NCI-H187 (cell line): ENCODE data around the gene TRMU.
"Not testable (repeated sequence)": the region's sequence is repeated elsewhere in the genome, so short reads cannot be mapped to it uniquely, and the experiment has no call there.

Experiments
- DNase-seq, 2 experiments: peaks; one replicate each; lab custom pipeline; 2025; lab: John Stamatoyannopoulos, UW

The TRMU gene

DNA sequence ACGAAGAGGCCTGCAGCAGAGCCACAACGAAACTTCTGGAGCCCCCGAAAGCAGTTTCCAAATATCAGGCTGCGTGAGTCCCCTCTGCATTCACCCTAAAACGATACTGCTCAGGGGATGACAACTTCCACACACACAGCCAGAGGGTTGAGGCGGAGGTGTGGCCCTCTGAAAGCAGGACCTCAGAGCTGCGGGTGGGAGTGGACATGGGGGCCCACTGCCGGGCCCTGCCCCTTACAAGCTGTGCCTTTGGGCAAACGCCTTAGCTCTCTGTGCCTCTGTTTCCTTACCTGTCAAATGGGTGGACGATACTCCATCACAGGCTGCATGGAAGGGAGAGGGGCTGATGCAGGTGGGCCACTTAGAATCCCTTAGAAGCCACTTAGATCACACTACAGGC lies 53.1 kb downstream of the TRMU start:
- no peak for DNase-seq

DNA sequence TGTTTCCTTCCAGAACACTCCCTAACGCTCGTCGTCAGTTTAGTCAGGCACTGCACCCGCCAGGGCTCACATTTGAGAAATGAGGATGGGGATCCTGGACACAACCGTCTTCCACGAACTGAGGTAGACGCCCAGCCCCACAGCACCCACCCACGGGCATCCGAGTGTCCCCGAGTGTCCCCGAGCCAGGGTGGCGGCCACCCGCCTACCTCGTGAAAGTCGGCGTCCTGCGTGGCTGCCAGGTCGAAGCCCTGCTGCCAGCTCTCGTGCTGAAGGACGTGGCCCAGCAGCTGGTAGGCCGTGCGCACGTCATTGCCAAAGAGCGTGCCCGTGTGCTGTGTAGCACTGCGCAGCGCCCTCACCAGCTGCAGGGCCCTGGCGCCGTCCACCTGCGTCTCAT lies 53.6 kb downstream of the TRMU start:
- no peak for DNase-seq

DNA sequence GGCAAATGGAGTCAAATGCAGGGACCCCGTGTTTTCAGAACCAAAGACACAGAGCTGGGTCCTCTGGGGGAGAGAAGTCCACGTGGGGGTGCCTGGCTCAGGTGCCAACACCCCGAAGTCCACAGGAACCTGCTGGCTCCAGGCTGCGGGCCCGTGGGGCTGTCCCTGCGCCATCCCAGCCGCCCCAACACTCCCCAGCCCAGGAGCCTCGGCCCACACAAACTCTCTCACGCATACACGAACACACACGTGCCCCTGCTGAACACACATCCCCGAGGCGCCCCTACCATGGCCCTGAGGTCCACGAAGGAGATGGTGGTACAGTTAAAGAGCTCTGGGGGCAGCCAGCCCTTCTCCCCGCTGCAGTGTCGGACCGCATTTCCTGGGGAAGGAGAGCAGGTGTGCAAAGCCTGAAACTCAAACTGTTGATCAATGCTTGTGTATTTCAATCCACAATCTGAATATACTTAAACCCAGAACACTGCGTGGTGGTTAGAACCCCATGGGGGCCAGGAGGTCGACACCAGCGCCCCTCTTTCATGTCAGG lies 54.7 kb downstream of the TRMU start:
- no peak for DNase-seq

DNA sequence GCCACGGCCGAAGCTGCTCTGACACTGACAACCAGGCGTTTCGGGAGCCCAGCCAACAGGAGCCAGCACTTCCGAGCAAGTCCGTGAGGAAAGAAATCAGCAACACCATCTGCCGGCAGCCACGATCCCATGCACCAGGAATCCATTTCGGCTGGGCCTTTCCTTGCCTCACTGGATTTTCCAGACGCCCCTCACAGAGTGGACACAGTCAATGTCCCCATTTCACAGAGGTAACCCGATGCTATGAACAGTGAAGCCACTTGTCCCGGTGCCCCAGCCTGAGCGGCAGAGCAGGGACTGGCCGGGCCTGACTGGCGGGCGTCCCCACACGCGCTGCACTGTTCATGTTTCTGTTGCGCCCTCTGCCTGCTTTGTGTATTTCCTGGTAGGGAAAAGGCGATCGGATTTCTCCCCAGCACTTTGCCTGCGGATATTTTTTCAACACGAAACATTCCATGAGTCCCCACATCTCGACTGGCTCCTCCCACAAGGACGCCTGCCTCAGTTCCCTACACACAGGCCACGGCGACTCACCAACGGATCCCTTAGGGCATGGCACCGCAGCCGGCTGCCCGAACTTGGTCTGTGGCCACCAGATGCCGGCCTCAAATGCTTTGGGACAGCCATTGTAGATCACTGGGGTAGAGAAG lies 55.3 kb downstream of the TRMU start:
- DNase-seq, result no peak

DNA sequence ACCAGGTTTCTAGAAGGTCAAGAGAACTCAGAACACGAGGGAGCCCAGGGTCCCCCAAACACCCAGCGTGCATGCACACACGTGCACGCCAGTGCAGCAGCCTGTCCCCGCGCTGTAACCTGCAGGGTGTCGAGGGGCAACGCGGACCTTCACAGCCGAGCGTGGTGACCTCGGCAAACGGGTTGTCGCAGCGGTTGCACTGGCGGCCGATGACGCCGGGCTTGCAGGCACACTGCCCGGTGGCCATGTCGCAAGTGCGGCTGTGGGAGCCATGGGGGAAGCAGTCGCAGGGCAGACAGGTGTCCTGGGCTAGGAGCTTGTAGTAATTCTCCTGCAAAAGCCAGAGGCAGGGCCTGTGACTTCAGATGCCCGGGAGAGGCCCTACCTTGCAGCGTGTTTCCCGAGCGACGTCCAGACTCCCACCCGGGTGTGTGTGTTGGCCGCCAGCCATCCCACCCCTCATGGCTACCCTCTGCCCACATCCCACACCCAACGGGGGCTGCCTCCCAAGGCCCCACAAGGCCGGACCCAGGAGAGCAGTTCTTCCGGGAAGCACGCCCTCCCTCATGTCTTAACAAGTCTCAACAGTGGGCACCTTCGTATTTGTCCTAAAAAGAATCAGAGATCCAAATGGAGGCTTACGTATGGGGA lies 56.1 kb downstream of the TRMU start:
- DNase-seq, result no peak

DNA sequence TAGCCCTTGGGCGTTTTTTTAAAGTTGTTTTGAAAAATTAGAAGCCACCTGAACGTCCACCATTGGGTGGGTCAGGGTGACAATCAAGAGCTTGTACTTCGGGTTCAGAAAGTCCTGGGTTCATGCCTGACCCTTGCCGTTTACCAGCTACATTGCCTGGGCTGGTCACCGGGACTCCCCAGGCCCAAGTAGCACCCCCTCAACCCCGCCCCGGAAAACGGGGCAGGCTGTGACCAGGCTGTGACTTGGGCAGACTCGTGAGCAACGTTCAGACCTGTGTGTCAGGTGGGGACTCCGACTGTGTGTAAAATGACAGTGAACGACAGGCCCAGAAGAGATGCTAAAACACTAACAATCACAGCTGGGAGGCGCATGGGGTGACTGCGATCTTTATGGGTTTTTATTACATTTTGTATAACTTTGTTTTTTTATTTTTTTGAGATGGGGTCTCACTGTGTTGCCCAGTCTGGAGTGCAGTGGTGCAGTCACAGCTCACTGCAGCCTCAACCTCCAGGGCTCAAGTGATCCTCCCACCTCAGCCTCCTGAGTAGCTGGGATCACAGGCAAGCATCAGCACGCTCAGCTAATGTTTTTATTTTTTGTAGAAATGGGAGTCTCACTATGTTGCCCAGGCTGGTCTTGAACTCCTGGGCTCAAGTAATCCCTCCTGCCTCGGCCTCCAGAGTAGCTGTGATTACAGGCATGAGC lies 56.8 kb downstream of the TRMU start:
- DNase-seq, result no peak

DNA sequence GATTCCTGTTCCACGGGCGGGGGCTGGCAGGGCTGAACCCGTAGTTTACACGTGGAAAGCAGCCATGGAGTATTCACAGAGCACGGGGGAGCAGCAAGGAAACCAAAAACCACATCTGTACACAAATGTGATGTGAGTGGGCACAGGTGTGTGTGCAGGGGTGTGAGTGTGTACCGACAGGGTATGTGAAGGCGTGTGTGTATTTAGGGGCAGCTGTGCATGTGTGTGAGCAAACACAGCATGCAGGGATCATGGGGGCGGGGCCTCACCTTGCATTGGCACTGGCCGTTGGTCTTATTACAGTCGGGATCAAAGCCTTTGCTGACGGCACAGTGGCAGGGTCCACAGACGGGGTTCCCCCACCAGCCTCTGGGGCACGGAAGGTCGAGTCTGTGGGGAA lies 58.4 kb downstream of the TRMU start:
- no peak for DNase-seq

DNA sequence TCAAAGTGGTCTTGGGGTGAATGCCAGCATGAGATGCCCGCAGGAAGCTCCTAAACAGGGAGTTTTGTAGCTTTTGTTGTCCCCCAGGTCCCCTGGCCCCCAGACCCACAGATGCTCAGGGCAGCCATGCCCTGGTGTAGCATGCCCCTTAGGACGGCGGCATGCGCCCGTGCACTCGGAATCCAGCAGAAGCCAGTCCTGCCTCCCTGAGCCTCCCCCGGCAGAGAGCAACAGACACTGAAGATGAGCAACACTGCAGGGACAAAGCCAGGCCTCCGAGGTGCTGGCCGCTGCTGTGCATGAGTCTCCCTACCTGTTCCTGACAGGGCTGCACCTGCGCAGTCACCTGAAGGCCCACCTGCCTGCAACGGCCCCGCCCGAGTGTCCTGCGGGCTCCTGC lies 59.1 kb downstream of the TRMU start:
- DNase-seq, result no peak

DNA sequence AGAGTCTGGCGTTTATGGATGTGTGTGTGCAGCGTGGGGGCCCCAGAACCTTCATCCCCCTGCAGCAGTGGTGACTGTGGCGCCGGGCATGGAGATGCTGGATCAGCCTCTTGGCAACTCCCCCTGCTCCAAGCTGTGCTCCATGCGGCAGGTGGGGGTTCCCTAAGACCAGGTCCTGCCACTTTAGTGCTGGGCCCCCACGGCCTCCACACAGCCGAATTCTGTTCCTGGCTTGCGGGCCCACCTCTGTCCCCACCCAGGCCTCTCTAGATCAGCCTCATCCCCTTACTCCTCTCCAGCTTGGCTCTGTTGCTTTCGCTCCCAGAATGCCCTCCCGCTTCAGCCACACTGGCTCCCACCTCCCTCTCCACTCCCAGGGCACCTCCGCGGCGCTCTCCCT lies 59.6 kb downstream of the TRMU start:
- no peak for DNase-seq

DNA sequence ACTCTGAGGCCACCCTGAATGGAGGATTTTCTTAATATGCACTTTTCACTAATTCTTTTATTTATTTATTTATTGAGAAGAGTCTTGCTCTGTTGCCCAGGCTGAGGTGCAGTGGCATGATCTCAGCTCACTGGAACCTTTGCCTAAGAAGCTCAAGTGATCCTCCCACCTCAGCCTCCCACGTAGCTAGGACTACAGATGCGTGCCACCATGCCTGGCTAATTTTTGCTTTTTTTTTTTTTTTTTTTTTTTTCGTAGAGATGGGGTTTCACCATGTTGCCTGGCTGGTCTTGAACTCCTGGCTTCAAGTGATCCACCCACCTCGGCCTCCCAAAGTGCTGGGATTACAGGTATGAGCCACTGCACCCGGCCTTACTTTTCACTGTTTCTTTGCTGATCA lies 61.5 kb downstream of the TRMU start:
- not testable (repeated sequence) for DNase-seq

DNA sequence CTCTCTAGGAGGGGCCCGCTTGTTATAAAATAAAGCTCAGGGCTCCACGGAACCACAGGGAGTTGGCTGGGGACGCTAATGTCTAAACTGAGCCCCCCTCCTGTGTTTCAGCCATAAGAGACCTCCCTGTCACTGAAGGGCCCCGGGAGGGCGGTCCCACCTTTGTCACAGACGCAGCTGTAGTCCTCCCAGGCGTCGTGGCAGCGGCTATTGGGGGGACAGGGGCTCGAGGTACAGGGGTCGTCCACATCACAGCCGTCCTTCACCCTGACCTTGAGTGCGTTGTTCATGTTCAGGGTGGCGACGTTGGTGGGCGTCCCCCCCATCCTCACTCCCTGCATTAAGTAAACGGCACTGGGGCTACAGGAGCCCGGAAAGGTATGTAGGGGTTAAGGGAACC lies 62.0 kb downstream of the TRMU start:
- DNase-seq, result no peak

DNA sequence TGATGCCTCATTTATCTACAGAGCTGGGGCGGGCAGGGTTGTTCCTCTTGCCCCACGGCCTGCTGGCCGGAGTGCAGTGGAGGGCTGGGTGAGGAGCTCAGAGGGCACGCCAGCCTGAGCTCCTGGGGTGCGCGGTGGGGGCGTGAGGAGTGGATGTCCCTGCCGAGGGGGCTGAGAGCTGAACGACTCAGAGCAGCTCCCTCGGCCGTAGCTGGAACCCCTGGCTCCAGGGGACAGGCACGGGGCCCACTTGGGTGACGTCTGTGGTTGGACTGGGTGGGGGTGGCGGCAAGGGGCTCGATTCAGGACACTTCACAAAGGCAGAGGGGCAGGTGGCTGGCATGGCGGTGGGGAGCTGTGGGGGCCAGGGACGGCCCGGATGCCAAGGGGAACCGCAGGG lies 62.4 kb downstream of the TRMU start:
- no peak for DNase-seq

DNA sequence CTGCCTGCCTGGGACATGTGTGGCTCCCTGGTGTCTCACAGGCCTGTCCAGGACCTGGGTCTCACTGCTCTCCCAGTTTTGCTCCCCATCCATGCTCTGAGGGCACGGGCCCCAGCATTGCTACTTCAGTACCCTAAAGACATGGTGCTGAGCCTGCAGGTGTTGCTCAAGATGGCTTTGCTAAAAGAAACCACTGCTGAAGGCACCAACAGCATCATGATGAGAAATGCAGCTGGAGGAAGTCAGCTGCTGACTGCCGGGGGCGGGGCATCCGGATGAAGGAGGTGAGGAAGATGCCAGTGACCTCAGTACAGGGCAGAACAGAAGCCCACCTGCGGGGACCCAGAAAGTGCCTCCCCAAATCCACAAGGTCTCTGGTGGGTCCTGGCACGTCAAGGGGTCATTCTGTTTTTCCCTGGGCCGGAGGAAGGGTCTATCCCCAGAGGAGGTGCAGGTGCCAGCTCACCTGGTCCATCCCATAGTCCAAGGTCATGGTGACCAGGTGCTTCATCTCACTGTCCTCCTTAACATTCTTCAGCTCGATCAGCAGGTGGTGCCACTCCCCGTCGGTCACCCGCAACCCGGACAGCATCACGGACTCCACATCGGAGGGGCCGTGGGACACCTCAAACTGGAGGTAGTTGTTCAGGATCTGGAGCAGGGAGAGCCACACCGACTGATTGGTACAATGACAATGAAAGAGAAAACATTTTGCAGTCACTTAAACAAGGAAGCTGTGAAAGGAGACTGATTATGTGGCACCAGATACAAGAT lies 63.9 kb downstream of the TRMU start:
- no peak for DNase-seq

DNA sequence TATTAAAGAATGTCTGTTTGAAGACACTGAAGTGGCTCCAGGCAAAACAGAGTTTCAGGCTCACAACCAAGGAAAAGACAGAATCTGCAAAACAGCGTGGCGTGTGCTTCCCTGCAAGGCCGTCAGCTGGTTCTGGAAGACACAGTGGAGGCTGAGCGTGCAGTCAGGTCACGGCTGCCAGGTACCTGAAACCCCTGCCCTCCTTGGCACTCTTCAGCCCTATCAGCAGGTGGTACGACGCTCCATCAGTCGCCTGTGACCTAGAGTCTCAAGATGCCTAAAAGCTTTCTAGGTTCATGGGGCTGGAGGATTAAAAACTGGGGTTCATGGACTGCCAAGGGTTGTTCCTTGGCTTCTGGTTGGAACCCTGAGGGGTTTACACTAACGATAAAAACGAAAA lies 65.9 kb downstream of the TRMU start:
- DNase-seq, result no peak

DNA sequence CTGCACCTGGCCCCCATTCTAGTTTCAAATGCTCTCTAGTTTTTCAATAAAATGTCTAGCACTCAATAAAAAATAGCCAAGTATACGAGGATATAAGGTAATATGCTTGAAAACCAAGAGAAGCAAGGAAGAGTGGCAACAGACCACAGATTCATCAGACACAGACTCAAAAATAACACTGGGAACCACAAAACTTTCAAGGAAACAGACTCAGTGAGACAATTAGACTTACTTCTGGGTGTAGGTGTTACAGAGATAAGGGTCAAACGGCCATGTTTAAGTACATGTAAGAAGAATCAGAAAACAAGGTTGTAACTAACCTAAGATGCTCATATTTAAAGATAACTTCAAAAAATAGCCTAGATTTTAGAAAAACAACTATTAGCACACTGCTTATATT lies 67.0 kb downstream of the TRMU start:
- no peak for DNase-seq

DNA sequence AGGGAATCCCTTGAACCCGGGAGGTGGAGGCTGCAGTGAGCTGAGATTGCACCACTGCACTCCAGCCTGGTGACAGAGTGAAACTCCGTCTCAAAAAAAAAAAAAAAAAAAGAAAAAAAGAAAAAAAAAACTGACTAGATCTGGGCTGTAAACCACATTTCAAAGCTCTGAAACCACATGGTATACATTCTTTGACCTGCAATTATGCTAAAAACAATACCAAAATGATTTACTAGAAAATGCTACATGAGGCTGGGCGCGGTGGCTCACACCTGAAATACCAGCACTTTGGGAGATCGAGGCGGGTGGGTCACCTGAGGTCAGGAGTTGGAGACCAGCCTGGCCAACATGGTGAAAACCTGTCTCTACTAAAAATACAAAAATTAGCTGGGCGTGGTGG lies 68.4 kb downstream of the TRMU start:
- DNase-seq, result not testable (repeated sequence)

DNA sequence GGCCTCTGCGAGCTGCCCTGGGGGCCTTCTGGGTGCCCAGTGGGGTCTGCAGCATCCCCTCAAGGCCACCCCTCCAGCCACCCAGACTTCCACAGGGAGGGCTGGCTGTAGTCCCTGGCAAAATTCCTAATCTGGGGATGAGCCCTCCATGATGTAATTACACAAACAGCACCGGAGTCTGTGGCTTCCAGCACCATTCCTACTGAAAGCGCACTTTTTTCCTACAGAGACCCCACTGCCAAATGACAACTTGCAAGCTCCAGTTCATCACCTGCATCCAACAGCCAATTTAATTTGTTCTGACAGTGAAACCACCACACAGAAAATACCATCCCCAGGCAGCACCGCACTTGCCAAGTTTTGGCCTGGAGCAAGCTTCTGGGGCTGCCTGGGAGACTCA lies 70.4 kb downstream of the TRMU start:
- DNase-seq, result no peak

DNA sequence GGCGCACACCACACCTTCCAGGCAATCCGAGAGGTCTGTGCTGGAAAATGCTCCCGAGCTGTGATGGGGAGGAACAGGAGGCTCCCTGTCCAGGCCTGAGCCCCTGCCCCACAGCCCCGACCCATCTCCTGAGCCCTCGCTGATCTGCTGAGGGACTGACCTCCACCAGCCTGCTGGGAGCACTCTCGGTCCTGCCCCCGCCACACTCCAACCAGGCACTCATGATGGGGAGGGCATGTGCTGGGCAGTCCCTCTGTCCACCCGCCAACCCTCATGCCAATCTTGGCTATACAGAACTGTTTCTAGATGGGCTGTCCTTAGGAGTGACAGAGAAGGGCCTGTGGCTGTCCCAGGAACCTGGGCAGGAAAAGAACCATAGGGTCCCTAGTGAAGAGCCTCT lies 70.8 kb downstream of the TRMU start:
- no peak for DNase-seq

DNA sequence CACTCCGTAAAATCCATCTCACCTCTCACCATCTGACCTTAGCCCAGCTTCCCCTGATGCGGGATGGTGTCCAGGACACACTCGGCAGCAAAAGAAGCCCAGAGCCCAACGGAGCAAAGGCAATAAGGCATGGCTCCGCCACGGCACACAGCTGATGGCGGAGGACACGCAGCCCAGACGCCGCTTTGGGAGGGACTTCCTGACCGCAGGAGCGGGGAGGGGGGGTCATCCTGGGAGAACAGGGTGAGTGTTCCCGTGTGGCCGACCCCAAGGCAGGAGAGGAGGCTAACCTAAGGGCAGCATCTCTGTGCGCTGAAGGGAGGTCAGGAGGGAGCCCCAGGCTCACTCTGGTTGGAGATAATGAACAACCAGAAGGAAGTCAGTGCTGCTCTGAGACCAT lies 71.3 kb downstream of the TRMU start:
- no peak for DNase-seq
